Activated CD4-positive, CD25-positive, alpha-beta regulatory T cell treated with anti-CD3 and anti-CD28 coated beads, Interleukin-2, amount 50 U/mL, for 16 hours (primary cell): ENCODE measurements around the gene USP47.

Experiments
- DNase-seq: peaks from one replicate; pipeline ENCODE4 v3.0.0-alpha.2; 2020; ENCODE audit warnings: low read depth, low spot score

USP47 gene

GRCh38 chr11:11841723-11842420 is at the start of gene USP47:
TSS of gene USP47 (plus strand) at chr11:11841972. CDS start at chr11:11842186, 214 bp downstream.
- peak; percentile 85 for DNase-seq

GRCh38 chr11:11793073-11793472 is 48.7 kb upstream of the USP47 start:
- no peak for DNase-seq

GRCh38 chr11:11798586-11799438 is 43.0 kb upstream of the USP47 start:
- DNase-seq: peak; percentile 52

GRCh38 chr11:11805228-11805627 is 36.5 kb upstream of the USP47 start:
- DNase-seq: no peak

- DNase-seq: no peak
Measured at GRCh38 chr11:11806074-11806473, 35.7 kb upstream of the USP47 start.

GRCh38 chr11:11806586-11806985 is 35.2 kb upstream of the USP47 start:
- DNase-seq: no peak

- no peak for DNase-seq
Measured at GRCh38 chr11:11807811-11808782, 33.7 kb upstream of the USP47 start.

GRCh38 chr11:11808992-11809615 is 32.7 kb upstream of the USP47 start:
- no peak for DNase-seq

- DNase-seq: no peak
Measured at GRCh38 chr11:11810764-11811726, 30.7 kb upstream of the USP47 start.

- no peak for DNase-seq
Measured at GRCh38 chr11:11813288-11813962, 28.3 kb upstream of the USP47 start.

GRCh38 chr11:11814614-11815452 is 26.9 kb upstream of the USP47 start:
- no peak for DNase-seq

GRCh38 chr11:11816511-11817314 is 25.1 kb upstream of the USP47 start:
- no peak for DNase-seq

- DNase-seq: no peak
Measured at GRCh38 chr11:11817957-11818356, 23.8 kb upstream of the USP47 start.

- no peak for DNase-seq
Measured at GRCh38 chr11:11818529-11819121, 23.1 kb upstream of the USP47 start.

- no peak for DNase-seq
Measured at GRCh38 chr11:11821899-11822298, 19.9 kb upstream of the USP47 start.

GRCh38 chr11:11822946-11823345 is 18.8 kb upstream of the USP47 start:
- no peak for DNase-seq

- no peak for DNase-seq
Measured at GRCh38 chr11:11826260-11826659, 15.5 kb upstream of the USP47 start.
